ENCODE results near the gene ANXA11.
"Not testable (repeated sequence)": the region's sequence is repeated elsewhere in the genome, so short reads cannot be mapped to it uniquely, and the experiment has no call there.

The ANXA11 gene

GRCh38 chr10:80223031-80223419, 17.7 kb upstream of the ANXA11 start:
- H3K36me3 Mint-ChIP-seq; H3K4me1 Mint-ChIP-seq; H3K4me3 Mint-ChIP-seq; DNase-seq (ENCODE audit: low spot score in 2 of 2); ATAC-seq; H3K27ac Mint-ChIP-seq; H3K9me3 Mint-ChIP-seq: not testable (repeated sequence)

- peak; percentile 92 for ATAC-seq
- DNase-seq (ENCODE audit: low spot score in 2 of 2); H3K27ac Mint-ChIP-seq; H3K4me3 Mint-ChIP-seq; H3K4me1 Mint-ChIP-seq; H3K36me3 Mint-ChIP-seq; H3K9me3 Mint-ChIP-seq: not testable (repeated sequence)
These were observed 13.5 kb upstream of the ANXA11 start for GRCh38 chr10:80218878-80219277.

GRCh38 chr10:80214368-80214982, 9.1 kb upstream of the ANXA11 start:
- H3K9me3 Mint-ChIP-seq; ATAC-seq; H3K27ac Mint-ChIP-seq; H3K4me3 Mint-ChIP-seq; DNase-seq (ENCODE audit: low spot score in 2 of 2); H3K36me3 Mint-ChIP-seq; H3K4me1 Mint-ChIP-seq: not testable (repeated sequence)

- H3K4me3 Mint-ChIP-seq; H3K36me3 Mint-ChIP-seq; ATAC-seq; H3K9me3 Mint-ChIP-seq; H3K4me1 Mint-ChIP-seq; DNase-seq (ENCODE audit: low spot score in 2 of 2): not testable (repeated sequence)
- H3K27ac Mint-ChIP-seq = peak overlapping the region; percentile 13
These were observed 7.3 kb upstream of the ANXA11 start for GRCh38 chr10:80212535-80213115.

- H3K4me1 Mint-ChIP-seq = peaks cover 6% of the 10 kb centered on the region
- no peaks in the 10 kb centered on the region for H3K36me3 Mint-ChIP-seq
- DNase-seq (ENCODE audit: low spot score in 2 of 2) (no peak), ATAC-seq (no peak)
- H3K27ac Mint-ChIP-seq = peak overlapping the region; percentile 2
- no peaks in the 10 kb centered on the region for H3K9me3 Mint-ChIP-seq
- H3K4me3 Mint-ChIP-seq = no peak overlapping the region
These were observed 6.4 kb upstream of the ANXA11 start for GRCh38 chr10:80211786-80212185.

GRCh38 chr10:80210259-80210658, 4.9 kb upstream of the ANXA11 start:
- Mint-ChIP-seq H3K4me3 (no peak overlapping the region), H3K4me1 (peaks cover 7% of the 10 kb centered on the region), H3K9me3 (no peaks in the 10 kb centered on the region), H3K27ac (no peak overlapping the region), H3K36me3 (no peaks in the 10 kb centered on the region)
- DNase-seq (ENCODE audit: low spot score in 2 of 2) = no peak
- ATAC-seq = no peak

GRCh38 chr10:80207768-80208370, 2.5 kb upstream of the ANXA11 start:
- Mint-ChIP-seq H3K9me3 (no peaks in the 10 kb centered on the region), H3K4me1 (peaks cover 22% of the 10 kb centered on the region), H3K36me3 (peaks cover 17% of the 10 kb centered on the region), H3K4me3 (no peak overlapping the region), H3K27ac (no peak overlapping the region)
- no peak for ATAC-seq
- no peak for DNase-seq (ENCODE audit: low spot score in 2 of 2)

- Mint-ChIP-seq H3K27ac (peak overlapping the region; percentile 95), H3K4me3 (peak overlapping the region; percentile 75), H3K4me1 (peaks cover 38% of the 10 kb centered on the region), H3K9me3 (no peaks in the 10 kb centered on the region), H3K36me3 (peaks cover 27% of the 10 kb centered on the region)
- DNase-seq (ENCODE audit: low spot score in 2 of 2) (no peak), ATAC-seq (no peak)
These were observed 929 bp upstream of the ANXA11 start for GRCh38 chr10:80206277-80206655.

- peak; percentile 48 for ATAC-seq
- H3K27ac Mint-ChIP-seq = peak overlapping the region; percentile 95
- peak in 1 of 2 donors; percentile 69 for DNase-seq (ENCODE audit: low spot score in 2 of 2)
- H3K9me3 Mint-ChIP-seq = no peaks in the 10 kb centered on the region
- H3K4me1 Mint-ChIP-seq = peaks cover 49% of the 10 kb centered on the region
- H3K36me3 Mint-ChIP-seq = peaks cover 35% of the 10 kb centered on the region
- peak overlapping the region; percentile 75 for H3K4me3 Mint-ChIP-seq
These were observed 460 bp downstream of the ANXA11 start for GRCh38 chr10:80204677-80205476.

GRCh38 chr10:80203835-80204676, 1.3 kb downstream of the ANXA11 start:
- Mint-ChIP-seq H3K36me3 (peaks cover 35% of the 10 kb centered on the region), H3K27ac (peak overlapping the region; percentile 86), H3K4me1 (peaks cover 49% of the 10 kb centered on the region), H3K4me3 (peak overlapping the region; percentile 75), H3K9me3 (no peaks in the 10 kb centered on the region)
- ATAC-seq = peak; percentile 25
- DNase-seq (ENCODE audit: low spot score in 2 of 2) = no peak

GRCh38 chr10:80202934-80203834, 2.2 kb downstream of the ANXA11 start:
- ATAC-seq = peak; percentile 84
- Mint-ChIP-seq H3K4me1 (peaks cover 56% of the 10 kb centered on the region), H3K36me3 (peaks cover 43% of the 10 kb centered on the region), H3K4me3 (peak overlapping the region; percentile 75), H3K27ac (peak overlapping the region; percentile 86), H3K9me3 (no peaks in the 10 kb centered on the region)
- DNase-seq (ENCODE audit: low spot score in 2 of 2) = peak; percentile 44 to 86

- peaks cover 60% of the 10 kb centered on the region for H3K4me1 Mint-ChIP-seq
- H3K27ac Mint-ChIP-seq = peak overlapping the region; percentile 86
- ATAC-seq; H3K9me3 Mint-ChIP-seq; DNase-seq (ENCODE audit: low spot score in 2 of 2): not testable (repeated sequence)
- peak overlapping the region; percentile 75 for H3K4me3 Mint-ChIP-seq
- peaks cover 43% of the 10 kb centered on the region for H3K36me3 Mint-ChIP-seq
These were observed 2.8 kb downstream of the ANXA11 start for GRCh38 chr10:80202530-80202929.

- Mint-ChIP-seq H3K4me3 (peak overlapping the region; percentile 75), H3K9me3 (no peaks in the 10 kb centered on the region), H3K36me3 (peaks cover 43% of the 10 kb centered on the region), H3K4me1 (peaks cover 68% of the 10 kb centered on the region), H3K27ac (peak overlapping the region; percentile 86)
- ATAC-seq (no peak), DNase-seq (ENCODE audit: low spot score in 2 of 2) (no peak)
These were observed 3.7 kb downstream of the ANXA11 start for GRCh38 chr10:80201608-80202141.

- Mint-ChIP-seq H3K4me1 (peaks cover 73% of the 10 kb centered on the region), H3K27ac (peak overlapping the region; percentile 86), H3K9me3 (no peaks in the 10 kb centered on the region), H3K36me3 (peaks cover 49% of the 10 kb centered on the region), H3K4me3 (peak overlapping the region; percentile 75)
- ATAC-seq (no peak), DNase-seq (ENCODE audit: low spot score in 2 of 2) (no peak)
These were observed 4.7 kb downstream of the ANXA11 start for GRCh38 chr10:80200687-80201086.

All from stimulated activated effector memory CD8-positive, alpha-beta T cell treated with anti-CD3 and anti-CD28 coated beads, Interleukin-12 subunit alpha, Interleukin-12 subunit beta, amount 100 ng/mL, for 72 hours (primary cell).